Urinary bladder (tissue), 4 donors: ENCODE results near the gene ZSWIM8. TPM values are rescaled to one million over a fixed set of nuclear protein-coding genes. Genes with fewer than 3 reads are reported as not detected.
"Not testable (repeated sequence)": the region's sequence is repeated elsewhere in the genome, so short reads cannot be mapped to it uniquely, and the experiment has no call there.

Experiments
- DNase-seq: peaks from one replicate; pipeline ENCODE4 v3.0.0-alpha.2; 2015; ENCODE audit errors: extremely low spot score
- H3K27ac ChIP-seq: one replicate; pipeline ENCODE4 v1.5.1; 2013; ENCODE audit warnings: low read depth, mild to moderate bottlenecking, moderate library complexity
- H3K36me3 ChIP-seq: one replicate; pipeline ENCODE4 v1.6.1; 2013; ENCODE audit warnings: mild to moderate bottlenecking, moderate library complexity; ENCODE audit not compliant: insufficient read depth
- H3K4me1 ChIP-seq: one replicate; pipeline ENCODE4 v1.6.1; 2013; ENCODE audit warnings: mild to moderate bottlenecking, moderate library complexity; ENCODE audit not compliant: insufficient read depth
- H3K4me3 ChIP-seq: one replicate; pipeline ENCODE4 v1.5.1; 2013; ENCODE audit warnings: low read depth, low read length
- WGBS: extraction: QIAGEN DNeasy Blood & Tissue Kit; methylation state at CpG from one replicate; pipeline ENCODE4 v1.1.7; 2013; 5-methylcytosine and 5-hydroxymethylcytosine counted together
- polyA plus RNA-seq: library from polyadenylated mRNA; stranded (reverse); fragments of 200-250 nt; gene quantifications from one replicate; pipeline ENCODE4 v1.2.3, GENCODE V29; 2013
- total RNA-seq: library from RNA; depleted of rRNA; stranded (reverse); fragments of >200 nt; gene quantifications from one replicate; pipeline ENCODE4 v1.2.3, GENCODE V29; 2014
- donor health status: healthy with polysubstance abuse.
- donor health status: healthy.

The ZSWIM8 gene
- total and polyA plus RNA-seq, 2 donors, result 38.8 to 110 TPM

DNA sequence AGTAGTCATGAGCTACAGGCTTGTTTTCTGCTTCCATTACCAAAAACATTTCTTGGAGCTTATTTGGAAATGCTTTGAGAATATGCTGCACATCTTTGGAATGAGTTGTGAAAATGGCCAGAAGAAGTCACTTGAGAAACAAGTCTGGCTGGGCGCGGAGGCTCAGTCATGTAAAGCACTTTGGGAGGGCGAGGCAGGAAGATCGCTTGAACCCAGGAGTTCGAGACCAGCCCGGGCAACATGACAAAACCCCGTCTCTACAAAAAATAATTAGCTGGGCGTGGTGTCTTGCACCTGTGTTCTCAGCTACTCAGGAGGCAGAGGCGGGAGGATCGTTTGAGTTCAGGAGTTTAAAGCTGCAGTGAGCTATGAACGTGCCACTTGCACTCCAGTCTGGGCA lies 4.4 kb upstream of the ZSWIM8 start:
- no peak overlapping the region for H3K27ac ChIP-seq
- H3K36me3 ChIP-seq, result peaks cover 2% of the 10 kb centered on the region
- DNase-seq, result no peak
- peak overlapping the region; percentile 77 for H3K4me3 ChIP-seq
- WGBS, result 27% methylated on average over 11 of the region's 11 CpGs
- no peaks in the 10 kb centered on the region for H3K4me1 ChIP-seq

DNA sequence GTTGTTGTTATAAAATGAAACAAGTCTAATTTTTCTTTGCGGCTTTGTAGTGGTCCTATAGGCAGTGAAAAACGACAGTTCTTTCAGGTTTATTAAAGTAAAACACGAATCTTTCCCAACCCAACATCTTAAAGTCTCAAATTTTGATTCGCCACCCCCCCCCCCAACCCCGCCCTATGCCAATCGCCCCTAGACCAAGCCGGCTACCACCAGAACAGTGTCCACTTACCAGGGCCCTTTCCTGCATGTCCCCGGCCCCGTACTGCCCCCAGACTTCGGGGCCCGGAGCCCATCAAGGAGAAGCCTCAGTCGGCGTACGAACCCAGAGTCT lies 3.9 kb upstream of the ZSWIM8 start:
- H3K4me3 ChIP-seq, result peak overlapping the region; percentile 77

DNA sequence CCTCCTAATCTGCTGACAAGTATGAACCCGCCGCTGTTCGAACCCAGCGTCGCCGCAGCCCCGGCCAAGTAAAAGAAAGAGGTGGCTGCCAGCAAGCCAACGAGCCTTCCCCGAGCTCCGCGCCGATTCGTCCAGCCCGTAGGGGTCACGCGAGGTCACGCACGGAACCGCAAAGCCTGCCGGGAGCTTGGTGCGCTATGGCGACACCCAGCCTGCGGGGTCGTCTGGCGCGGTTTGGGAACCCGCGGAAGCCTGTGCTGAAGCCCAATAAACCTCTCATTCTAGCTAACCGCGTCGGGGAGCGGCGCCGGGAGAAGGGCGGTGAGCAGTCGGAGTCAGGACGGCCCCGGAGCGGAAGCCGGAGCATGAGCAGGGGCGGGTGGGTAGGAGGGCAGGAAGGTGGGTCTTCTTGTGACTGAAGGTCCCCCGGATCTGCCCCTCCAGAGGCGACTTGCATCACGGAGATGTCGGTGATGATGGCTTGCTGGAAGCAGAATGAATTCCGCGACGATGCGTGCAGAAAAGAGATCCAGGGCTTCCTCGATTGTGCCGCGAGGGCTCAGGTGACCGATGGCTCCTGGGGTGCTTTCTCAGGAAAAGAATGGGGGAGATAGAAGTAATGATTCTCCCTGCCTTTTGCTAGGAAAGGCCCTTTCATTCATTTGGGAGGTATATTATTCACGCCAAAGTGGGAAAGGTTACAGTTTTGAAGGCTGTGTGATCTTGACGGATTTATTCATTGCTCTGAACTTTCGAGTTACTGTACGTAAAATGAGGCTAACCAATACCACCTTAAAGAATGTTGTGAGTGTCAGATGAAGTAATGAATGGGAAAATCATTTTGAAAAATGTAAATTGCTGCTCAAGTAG lies 3.3 kb upstream of the ZSWIM8 start, which contains the start of gene CHCHD1:
Gene CHCHD1, plus strand, starts transcription at position 170 of the 870 bp plus-strand sequence. Its CDS starts 28 bp downstream, at position 198.
- Histone ChIP-seq H3K36me3 (peaks cover 2% of the 10 kb centered on the region), H3K4me3 (peak within 1 kb of the TSS; percentile 77), H3K4me1 (no peaks in the 10 kb centered on the region), H3K27ac (peak within 1 kb of the TSS; percentile 87)
- peak; percentile 80 for DNase-seq
- WGBS, result under 1% methylated on average over 57 of the region's 57 CpGs

More for the DNA sequence above, 3.9 kb upstream of the ZSWIM8 start:
- under 1% methylated on average over 14 of the region's 14 CpGs for WGBS
- DNase-seq, result no peak
- Histone ChIP-seq H3K27ac (peak overlapping the region; percentile 87), H3K36me3 (peaks cover 2% of the 10 kb centered on the region), H3K4me1 (no peaks in the 10 kb centered on the region)

DNA sequence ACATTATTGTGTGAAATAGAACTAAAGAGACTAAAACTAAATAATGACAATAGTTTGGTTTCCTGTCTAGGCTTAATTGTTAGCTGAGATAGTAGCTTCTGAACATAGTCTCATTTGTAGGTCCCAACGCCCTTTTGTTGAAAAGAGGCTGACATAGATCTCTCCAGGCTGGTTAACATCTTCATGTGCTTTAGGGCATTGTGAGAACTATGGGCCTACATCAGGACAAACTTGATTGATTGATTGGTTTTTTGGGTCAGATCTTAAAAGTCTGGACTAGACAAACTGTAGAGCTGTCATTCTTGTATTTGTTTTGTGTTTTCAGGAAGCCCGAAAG lies 2.7 kb upstream of the ZSWIM8 start:
- Histone ChIP-seq H3K4me3 (peak overlapping the region; percentile 77), H3K36me3 (peaks cover 2% of the 10 kb centered on the region), H3K27ac (no peak overlapping the region), H3K4me1 (no peaks in the 10 kb centered on the region)
- DNase-seq, result no peak
- WGBS, result 49% methylated on average over 2 of the region's 2 CpGs

DNA sequence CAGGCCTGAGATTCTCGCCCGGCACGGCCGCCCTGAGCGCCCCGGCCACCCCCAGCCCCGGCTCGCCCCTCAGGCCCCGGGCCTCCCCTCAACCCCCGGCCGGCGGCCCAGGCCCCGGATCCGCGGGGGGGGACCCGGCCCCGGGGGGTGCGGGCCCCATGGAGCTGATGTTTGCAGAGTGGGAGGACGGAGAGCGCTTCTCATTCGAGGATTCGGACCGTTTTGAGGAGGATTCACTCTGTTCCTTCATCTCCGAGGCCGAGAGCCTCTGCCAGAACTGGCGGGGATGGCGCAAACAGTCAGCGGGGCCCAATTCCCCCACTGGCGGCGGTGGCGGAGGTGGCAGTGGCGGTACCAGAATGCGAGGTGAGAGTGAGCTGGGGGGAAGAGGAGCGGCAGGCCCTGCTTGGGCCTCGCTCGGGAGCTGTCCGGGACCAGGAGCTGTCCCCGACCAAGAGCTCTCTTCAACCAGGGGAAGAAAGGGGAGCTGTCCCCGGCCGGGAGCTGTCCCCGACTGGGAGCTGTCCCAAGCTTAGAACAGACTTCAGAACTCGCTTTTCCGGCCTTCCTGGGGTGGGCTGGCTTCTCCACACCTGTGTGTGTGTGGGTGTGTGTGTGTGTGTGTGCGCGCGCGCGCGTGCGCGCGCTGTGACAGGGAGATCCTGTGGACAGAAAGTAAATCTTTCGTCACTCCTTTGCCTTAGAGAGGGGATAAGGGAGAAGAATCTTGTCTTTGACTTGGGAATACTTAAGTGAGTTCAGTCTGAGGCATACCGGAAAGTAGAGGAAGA lies 510 bp downstream of the ZSWIM8 start:
- H3K36me3 ChIP-seq, result peaks cover 6% of the 10 kb centered on the region
- no peak for DNase-seq
- WGBS, result under 1% methylated on average over 54 of the region's 54 CpGs
- peaks cover 1% of the 10 kb centered on the region for H3K4me1 ChIP-seq
- peak overlapping the region; percentile 99 for H3K4me3 ChIP-seq
- H3K27ac ChIP-seq, result peak overlapping the region; percentile 87

DNA sequence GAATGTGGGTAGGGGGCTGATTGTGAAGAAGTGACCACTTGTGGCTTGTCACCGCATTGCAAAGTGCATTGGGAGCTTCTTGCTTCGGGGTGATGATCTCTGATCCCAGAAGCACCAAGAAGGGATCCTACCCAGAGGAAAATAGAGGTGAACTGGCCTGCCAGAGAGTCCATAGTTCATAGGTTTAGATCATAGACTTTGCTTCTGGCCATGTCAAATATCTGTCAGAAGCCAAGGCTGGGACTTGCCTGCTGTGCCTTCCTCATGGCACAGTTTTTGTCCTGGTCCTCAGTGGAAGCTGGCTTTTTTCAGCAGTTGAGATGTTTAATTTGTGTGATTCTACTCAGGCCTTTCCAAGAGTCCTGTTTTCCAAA lies 1.1 kb downstream of the ZSWIM8 start:
- H3K27ac ChIP-seq, result no peak overlapping the region
- peak overlapping the region; percentile 99 for H3K4me3 ChIP-seq
- no peak for DNase-seq
- peaks cover 1% of the 10 kb centered on the region for H3K4me1 ChIP-seq
- peaks cover 6% of the 10 kb centered on the region for H3K36me3 ChIP-seq
- 6% methylated on average over 2 of the region's 2 CpGs for WGBS

DNA sequence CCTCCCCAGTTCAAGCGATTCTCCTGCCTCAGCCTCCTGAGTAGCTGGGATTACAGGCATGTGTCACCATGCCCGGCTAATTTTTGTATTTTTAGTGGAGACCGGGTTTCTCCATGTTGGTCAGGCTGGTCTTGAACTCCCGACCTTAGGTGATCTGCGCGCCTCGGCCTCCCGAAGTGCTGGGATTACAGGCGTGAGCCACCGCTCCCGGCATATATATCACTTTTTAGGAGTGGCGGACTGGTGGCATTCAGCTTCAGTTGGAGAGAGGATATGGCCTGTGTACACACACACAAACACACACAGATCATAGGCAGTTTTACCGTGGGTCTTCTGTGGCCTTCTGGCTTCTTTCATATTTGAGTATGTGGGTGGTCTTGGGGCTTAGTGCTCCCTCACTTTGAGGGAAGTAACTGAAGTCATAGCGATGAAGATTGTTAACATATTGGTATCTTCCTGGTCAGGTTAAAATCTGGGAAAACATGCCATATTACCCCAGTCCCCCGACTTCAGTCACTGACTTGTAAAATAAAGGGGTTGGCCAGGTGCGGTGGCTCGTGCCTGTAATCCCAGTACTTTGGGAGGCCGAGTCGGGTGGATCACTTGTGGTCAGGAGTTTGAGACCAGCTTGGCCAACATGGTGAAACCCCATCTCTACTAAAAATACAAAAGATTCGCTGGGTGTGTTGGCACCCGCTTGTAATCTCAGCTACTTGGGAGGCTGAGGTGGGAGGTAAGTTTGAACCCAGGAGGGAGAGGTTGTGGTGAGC lies 1.8 kb downstream of the ZSWIM8 start:
- DNase-seq, H3K27ac ChIP-seq, H3K36me3 ChIP-seq, H3K4me3 ChIP-seq, H3K4me1 ChIP-seq: not testable (repeated sequence)
- WGBS, result 86% methylated on average over 21 of the region's 21 CpGs

DNA sequence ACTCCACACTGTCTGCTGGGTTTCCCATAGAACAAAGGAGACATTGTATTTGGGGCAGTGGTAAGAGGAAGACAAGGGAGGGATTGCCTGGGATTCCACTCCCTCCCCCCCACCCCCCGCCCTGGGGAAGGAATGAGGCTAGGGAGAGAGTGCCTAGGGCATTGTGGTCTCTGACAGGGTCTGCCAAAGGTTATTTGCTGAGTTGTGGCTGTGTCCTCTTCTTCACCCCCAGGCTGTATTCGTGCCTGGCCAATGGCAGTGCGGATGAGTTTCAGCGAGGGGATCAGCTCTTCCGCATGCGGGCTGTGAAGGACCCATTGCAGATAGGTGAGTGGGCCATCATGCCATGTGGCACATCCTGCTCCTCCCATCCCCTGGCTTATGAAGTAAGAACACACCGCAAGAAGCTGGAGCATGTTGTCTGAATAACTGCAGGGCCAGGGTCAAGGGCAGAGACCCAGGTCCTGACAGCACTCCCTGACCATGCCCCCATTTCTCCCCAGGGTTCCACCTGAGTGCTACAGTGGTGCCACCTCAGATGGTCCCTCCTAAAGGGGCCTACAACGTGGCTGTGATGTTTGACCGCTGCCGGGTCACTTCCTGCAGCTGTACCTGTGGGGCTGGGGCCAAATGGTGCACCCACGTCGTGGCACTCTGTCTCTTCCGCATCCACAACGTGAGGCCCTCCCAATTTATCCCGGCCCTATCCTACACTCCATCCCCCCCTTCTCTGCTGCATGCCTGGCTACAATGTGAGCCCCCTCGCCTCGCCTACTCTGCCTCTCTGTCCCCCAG lies 3.7 kb downstream of the ZSWIM8 start:
- H3K4me1 ChIP-seq, result peaks cover 1% of the 10 kb centered on the region
- no peak overlapping the region for H3K4me3 ChIP-seq
- no peak for DNase-seq
- no peak overlapping the region for H3K27ac ChIP-seq
- H3K36me3 ChIP-seq, result peaks cover 6% of the 10 kb centered on the region
- whole genome bisulfite sequencing, result 89% methylated on average over 17 of the region's 17 CpGs

DNA sequence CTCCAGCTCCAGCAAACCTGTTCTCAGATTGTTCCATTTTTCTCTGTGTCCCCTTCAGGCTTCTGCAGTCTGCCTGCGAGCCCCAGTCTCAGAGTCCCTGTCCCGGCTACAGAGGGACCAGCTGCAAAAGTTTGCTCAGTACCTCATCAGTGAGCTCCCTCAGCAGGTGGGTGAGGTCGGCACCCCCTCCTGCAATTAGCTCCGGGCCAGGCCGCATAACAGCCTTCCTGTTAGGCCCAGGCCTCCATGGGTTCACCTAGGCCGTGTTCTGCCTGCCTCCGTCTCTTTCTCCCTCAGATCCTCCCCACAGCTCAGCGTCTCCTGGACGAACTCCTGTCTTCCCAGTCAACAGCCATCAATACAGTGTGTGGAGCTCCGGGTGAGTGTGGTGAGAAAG lies 4.3 kb downstream of the ZSWIM8 start:
- Histone ChIP-seq H3K4me1 (peaks cover 1% of the 10 kb centered on the region), H3K27ac (no peak overlapping the region), H3K4me3 (no peak overlapping the region), H3K36me3 (peaks cover 6% of the 10 kb centered on the region)
- no peak for DNase-seq
- WGBS, result 88% methylated on average over 10 of the region's 10 CpGs

DNA sequence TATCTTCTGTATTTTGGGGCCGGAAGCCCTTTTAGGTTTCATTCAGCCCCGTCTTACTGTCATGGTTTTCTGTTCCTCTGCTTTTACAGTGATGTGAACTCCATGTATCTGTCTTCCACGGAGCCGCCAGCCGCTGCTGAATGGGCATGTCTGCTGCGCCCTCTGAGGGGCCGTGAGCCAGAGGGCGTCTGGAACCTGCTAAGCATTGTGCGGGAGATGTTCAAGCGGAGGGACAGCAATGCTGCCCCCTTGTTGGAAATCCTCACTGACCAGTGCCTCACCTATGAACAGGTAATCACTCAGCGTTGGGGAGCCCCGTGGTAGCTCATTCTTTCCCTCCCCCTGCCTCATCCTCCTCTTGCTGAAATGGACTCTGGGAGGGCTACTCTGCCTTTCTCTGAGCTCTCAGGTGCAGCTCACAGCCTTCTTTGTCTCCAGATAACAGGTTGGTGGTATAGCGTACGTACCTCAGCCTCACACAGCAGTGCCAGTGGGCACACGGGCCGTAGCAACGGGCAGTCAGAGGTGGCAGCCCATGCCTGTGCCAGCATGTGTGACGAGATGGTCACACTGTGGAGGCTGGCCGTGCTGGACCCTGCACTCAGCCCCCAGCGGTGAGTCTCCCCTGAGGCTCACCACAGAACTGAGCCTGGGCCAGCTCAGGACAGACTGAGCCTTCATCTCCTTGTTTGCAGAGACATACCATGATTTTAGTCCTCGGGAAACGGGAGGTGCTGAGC lies 5.7 kb downstream of the ZSWIM8 start:
- peaks cover 6% of the 10 kb centered on the region for H3K36me3 ChIP-seq
- peaks cover 1% of the 10 kb centered on the region for H3K4me1 ChIP-seq
- WGBS, result 91% methylated on average over 22 of the region's 22 CpGs
- DNase-seq, result no peak
- H3K4me3 ChIP-seq, result no peak overlapping the region
- no peak overlapping the region for H3K27ac ChIP-seq

DNA sequence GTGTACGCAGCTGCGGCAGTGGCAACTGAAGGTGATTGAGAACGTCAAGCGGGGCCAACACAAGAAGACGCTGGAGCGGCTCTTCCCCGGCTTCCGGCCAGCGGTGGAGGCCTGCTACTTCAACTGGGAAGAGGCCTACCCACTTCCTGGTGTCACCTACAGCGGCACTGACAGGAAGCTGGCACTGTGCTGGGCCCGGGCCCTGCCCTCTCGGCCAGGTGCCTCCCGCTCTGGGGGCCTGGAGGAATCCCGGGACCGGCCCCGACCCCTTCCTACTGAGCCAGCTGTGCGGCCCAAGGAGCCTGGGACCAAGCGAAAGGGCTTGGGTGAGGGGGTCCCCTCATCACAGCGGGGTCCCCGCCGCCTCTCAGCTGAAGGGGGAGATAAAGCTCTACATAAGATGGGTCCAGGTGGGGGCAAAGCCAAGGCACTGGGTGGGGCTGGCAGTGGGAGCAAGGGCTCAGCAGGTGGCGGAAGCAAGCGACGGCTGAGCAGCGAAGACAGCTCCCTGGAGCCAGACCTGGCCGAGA lies 6.5 kb downstream of the ZSWIM8 start:
- H3K27ac ChIP-seq, result no peak overlapping the region
- H3K4me1 ChIP-seq, result peaks cover 1% of the 10 kb centered on the region
- H3K36me3 ChIP-seq, result peaks cover 9% of the 10 kb centered on the region
- 94% methylated on average over 26 of the region's 26 CpGs for WGBS
- no peak overlapping the region for H3K4me3 ChIP-seq
- DNase-seq, result no peak

DNA sequence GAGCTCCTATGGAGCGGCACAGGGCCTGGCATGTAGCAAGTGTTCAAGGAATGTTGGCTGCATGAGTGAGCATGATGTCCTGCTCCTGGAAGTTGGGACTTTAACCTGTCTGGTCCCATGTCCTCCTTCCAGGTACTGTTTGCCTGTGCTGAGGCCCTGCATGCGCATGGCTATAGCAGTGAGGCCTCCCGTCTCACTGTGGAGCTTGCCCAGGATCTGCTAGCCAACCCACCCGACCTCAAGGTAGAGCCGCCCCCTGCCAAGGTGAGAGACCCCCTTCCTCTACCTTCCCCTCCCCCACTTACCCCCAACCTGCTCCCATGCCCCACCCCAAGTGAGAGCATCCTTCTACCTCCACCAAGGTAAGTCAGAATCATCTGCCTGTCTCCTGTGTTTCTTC lies 8.1 kb downstream of the ZSWIM8 start:
- Histone ChIP-seq H3K4me1 (no peaks in the 10 kb centered on the region), H3K4me3 (no peak overlapping the region), H3K27ac (no peak overlapping the region), H3K36me3 (peaks cover 9% of the 10 kb centered on the region)
- no peak for DNase-seq
- WGBS, result 92% methylated on average over 5 of the region's 5 CpGs
